ENCODE measurements around the gene AKNA. TPM values are rescaled to one million over a fixed set of nuclear protein-coding genes. Genes with fewer than 3 reads are reported as not detected.

AKNA gene
- total RNA-seq, 2 donors from 2014 or later, result 12.2 to 15.4 TPM

- no peaks in the 10 kb centered on the region for H3K9me3 ChIP-seq (ENCODE audit: control insufficient read depth, low read length)
- H3K4me3 Mint-ChIP-seq, result no peak overlapping the region
- H3K9ac ChIP-seq (ENCODE audit: extremely low read depth, low read length, poor library complexity, severe bottlenecking), result no peak overlapping the region
- H3K27ac ChIP-seq (ENCODE audit: low read depth, low read length), result no peak overlapping the region
- TF ChIP-seq CTCF (conservative IDR thresholded peaks at IDR 0.05), result no peak
- H3K27me3 ChIP-seq (ENCODE audit: control insufficient read depth, insufficient read depth, low read length, poor library complexity, severe bottlenecking), result no peaks in the 10 kb centered on the region
- DNase-seq, result no peak
- peaks cover 10% of the 10 kb centered on the region for H3K4me1 Mint-ChIP-seq
- no peak overlapping the region for H3K27ac Mint-ChIP-seq
- H3K9me3 Mint-ChIP-seq, result no peaks in the 10 kb centered on the region
- no peak overlapping the region for H3K4me3 ChIP-seq (ENCODE audit: low read length)
- H3K4me1 ChIP-seq (ENCODE audit: control insufficient read depth, insufficient read depth, low read length), result no peaks in the 10 kb centered on the region
- H3K27me3 Mint-ChIP-seq (ENCODE audit: insufficient read depth), result no peaks in the 10 kb centered on the region
- peaks cover 6% of the 10 kb centered on the region for H3K36me3 ChIP-seq (ENCODE audit: control insufficient read depth, insufficient read depth, low read length)
- 94% methylated on average over 12 to 16 of the region's 16 CpGs for WGBS, 2 experiments (ENCODE audit: insufficient coverage in 1 of 2, insufficient read length in 1 of 2)
- peaks cover 21% of the 10 kb centered on the region for H3K36me3 Mint-ChIP-seq (ENCODE audit: low read depth)
These were observed 37.0 kb downstream of the AKNA start for GRCh38 chr9:114350636-114351401.

- Mint-ChIP-seq H3K36me3 (ENCODE audit: low read depth) (peaks cover 30% of the 10 kb centered on the region), H3K9me3 (no peaks in the 10 kb centered on the region), H3K4me3 (no peak overlapping the region), H3K4me1 (peaks cover 10% of the 10 kb centered on the region), H3K27ac (peak overlapping the region; percentile 85), H3K27me3 (ENCODE audit: insufficient read depth) (no peaks in the 10 kb centered on the region)
- no peaks in the 10 kb centered on the region for H3K9me3 ChIP-seq (ENCODE audit: control insufficient read depth, low read length)
- H3K27ac ChIP-seq (ENCODE audit: low read depth, low read length), result no peak overlapping the region
- no peak overlapping the region for H3K9ac ChIP-seq (ENCODE audit: extremely low read depth, low read length, poor library complexity, severe bottlenecking)
- no peaks in the 10 kb centered on the region for H3K4me1 ChIP-seq (ENCODE audit: control insufficient read depth, insufficient read depth, low read length)
- 93 to 98% methylated on average over 8 to 10 of the region's 10 CpGs for WGBS, 2 experiments (ENCODE audit: insufficient coverage in 1 of 2, insufficient read length in 1 of 2)
- no peak for DNase-seq
- peaks cover 6% of the 10 kb centered on the region for H3K36me3 ChIP-seq (ENCODE audit: control insufficient read depth, insufficient read depth, low read length)
- no peak overlapping the region for H3K4me3 ChIP-seq (ENCODE audit: low read length)
- no peaks in the 10 kb centered on the region for H3K27me3 ChIP-seq (ENCODE audit: control insufficient read depth, insufficient read depth, low read length, poor library complexity, severe bottlenecking)
- TF ChIP-seq CTCF (conservative IDR thresholded peaks at IDR 0.05), result no peak
These were observed 37.9 kb downstream of the AKNA start for GRCh38 chr9:114349713-114350480.

GRCh38 chr9:114348906-114349482 is 38.8 kb downstream of the AKNA start:
- peak; percentile 90 for DNase-seq
- H3K4me3 Mint-ChIP-seq, result no peak overlapping the region

More at GRCh38 chr9:114348906-114349482, 38.8 kb downstream of the AKNA start:
- Histone ChIP-seq H3K36me3 (ENCODE audit: control insufficient read depth, insufficient read depth, low read length) (peaks cover 6% of the 10 kb centered on the region), H3K4me1 (ENCODE audit: control insufficient read depth, insufficient read depth, low read length) (no peaks in the 10 kb centered on the region), H3K27me3 (ENCODE audit: control insufficient read depth, insufficient read depth, low read length, poor library complexity, severe bottlenecking) (no peaks in the 10 kb centered on the region), H3K9ac (ENCODE audit: extremely low read depth, low read length, poor library complexity, severe bottlenecking) (no peak overlapping the region), H3K27ac (ENCODE audit: low read depth, low read length) (peak overlapping the region; percentile 52), H3K9me3 (ENCODE audit: control insufficient read depth, low read length) (no peaks in the 10 kb centered on the region), H3K4me3 (ENCODE audit: low read length) (no peak overlapping the region)
- no peaks in the 10 kb centered on the region for H3K9me3 Mint-ChIP-seq
- WGBS, 2 experiments (ENCODE audit: insufficient coverage in 1 of 2, insufficient read length in 1 of 2), result 34 to 53% methylated on average over 3 to 9 of the region's 9 CpGs
- no peaks in the 10 kb centered on the region for H3K27me3 Mint-ChIP-seq (ENCODE audit: insufficient read depth)
- TF ChIP-seq CTCF (conservative IDR thresholded peaks at IDR 0.05), result no peak
- H3K27ac Mint-ChIP-seq, result peak overlapping the region; percentile 85
- H3K36me3 Mint-ChIP-seq (ENCODE audit: low read depth), result peaks cover 30% of the 10 kb centered on the region
- H3K4me1 Mint-ChIP-seq, result peaks cover 10% of the 10 kb centered on the region
